ENCODE results near the gene LRRK1. TPM values are rescaled to one million over a fixed set of nuclear protein-coding genes. Genes with fewer than 3 reads are reported as not detected.

Gene LRRK1
- total RNA-seq, 2 experiments from 2014 or later, result 1.0 to 1.1 TPM

GRCh38 chr15:100908466-100908865 is 10.7 kb upstream of the LRRK1 start:
- H3K9me3 Mint-ChIP-seq, result no peaks in the 10 kb centered on the region
- H3K36me3 Mint-ChIP-seq (ENCODE audit: low read depth), result no peaks in the 10 kb centered on the region
- H3K4me1 Mint-ChIP-seq, result no peaks in the 10 kb centered on the region
- no peak overlapping the region for H3K27ac Mint-ChIP-seq
- POLR2A ChIA-PET, result no interaction called here
- no peak for DNase-seq
- H3K27me3 Mint-ChIP-seq, result peaks cover 17% of the 10 kb centered on the region
- no peak overlapping the region for H3K4me3 Mint-ChIP-seq
- CTCF ChIA-PET, result interaction anchor here (2.8 kb wide), 1 partner anchor 9 kb away, joined by 14 read pairs; no protein-coding TSS in a partner anchor

GRCh38 chr15:100909565-100909964 is 9.6 kb upstream of the LRRK1 start:
- Mint-ChIP-seq H3K27ac (no peak overlapping the region), H3K4me1 (no peaks in the 10 kb centered on the region), H3K36me3 (ENCODE audit: low read depth) (no peaks in the 10 kb centered on the region), H3K9me3 (no peaks in the 10 kb centered on the region), H3K27me3 (peaks cover 26% of the 10 kb centered on the region), H3K4me3 (no peak overlapping the region)
- CTCF ChIA-PET, result no interaction called here
- no peak for DNase-seq
- POLR2A ChIA-PET, result no interaction called here

- Mint-ChIP-seq H3K27ac (no peak overlapping the region), H3K27me3 (peaks cover 30% of the 10 kb centered on the region), H3K4me3 (no peak overlapping the region), H3K4me1 (no peaks in the 10 kb centered on the region), H3K9me3 (no peaks in the 10 kb centered on the region), H3K36me3 (ENCODE audit: low read depth) (no peaks in the 10 kb centered on the region)
- no peak for DNase-seq
- POLR2A ChIA-PET, result no interaction called here
- CTCF ChIA-PET, result no interaction called here
These were observed 8.9 kb upstream of the LRRK1 start for GRCh38 chr15:100909989-100910955.

GRCh38 chr15:100911086-100911485 is 8.1 kb upstream of the LRRK1 start:
- CTCF ChIA-PET, result no interaction called here
- POLR2A ChIA-PET, result no interaction called here
- Mint-ChIP-seq H3K4me3 (no peak overlapping the region), H3K36me3 (ENCODE audit: low read depth) (no peaks in the 10 kb centered on the region), H3K9me3 (no peaks in the 10 kb centered on the region), H3K4me1 (no peaks in the 10 kb centered on the region), H3K27me3 (peaks cover 28% of the 10 kb centered on the region), H3K27ac (no peak overlapping the region)
- DNase-seq, result no peak

- H3K36me3 Mint-ChIP-seq (ENCODE audit: low read depth), result no peaks in the 10 kb centered on the region
- peaks cover 47% of the 10 kb centered on the region for H3K27me3 Mint-ChIP-seq
These were observed 5.2 kb upstream of the LRRK1 start for GRCh38 chr15:100913961-100914360.

GRCh38 chr15:100914876-100915275 is 4.3 kb upstream of the LRRK1 start:
- no peak for DNase-seq
- POLR2A ChIA-PET, result no interaction called here
- H3K36me3 Mint-ChIP-seq (ENCODE audit: low read depth), result no peaks in the 10 kb centered on the region
- CTCF ChIA-PET, result interaction anchor here (1.8 to 7.2 kb wide), 2 partner anchors 93 to 565 kb away, joined by 5 to 169 read pairs; no protein-coding TSS in a partner anchor
- H3K27ac Mint-ChIP-seq, result no peak overlapping the region
- no peaks in the 10 kb centered on the region for H3K9me3 Mint-ChIP-seq
- H3K4me3 Mint-ChIP-seq, result no peak overlapping the region
- peaks cover 49% of the 10 kb centered on the region for H3K27me3 Mint-ChIP-seq
- peaks cover 10% of the 10 kb centered on the region for H3K4me1 Mint-ChIP-seq

More at GRCh38 chr15:100913961-100914360, 5.2 kb upstream of the LRRK1 start:
- Mint-ChIP-seq H3K9me3 (no peaks in the 10 kb centered on the region), H3K4me1 (peaks cover 9% of the 10 kb centered on the region), H3K4me3 (no peak overlapping the region), H3K27ac (no peak overlapping the region)
- ChIA-PET CTCF (no interaction called here), POLR2A (no interaction called here)
- no peak for DNase-seq

GRCh38 chr15:100918034-100918689 is 995 bp upstream of the LRRK1 start:
- no peaks in the 10 kb centered on the region for H3K36me3 Mint-ChIP-seq (ENCODE audit: low read depth)
- ChIA-PET POLR2A (interaction anchor here (1.3 to 2.6 kb wide), 2 partner anchors 81 to 90 kb away, joined by 3 to 8 read pairs; no protein-coding TSS in a partner anchor), CTCF (interaction anchor here (0.9 to 7.2 kb wide), 22 partner anchors 9 to 353 kb away, joined by 3 to 169 read pairs (median 4); no protein-coding TSS in a partner anchor)
- peaks cover 70% of the 10 kb centered on the region for H3K27me3 Mint-ChIP-seq
- H3K4me3 Mint-ChIP-seq, result peak overlapping the region; percentile 56
- no peak overlapping the region for H3K27ac Mint-ChIP-seq
- peak; percentile 75 for DNase-seq
- H3K4me1 Mint-ChIP-seq, result peaks cover 27% of the 10 kb centered on the region
- no peaks in the 10 kb centered on the region for H3K9me3 Mint-ChIP-seq

GRCh38 chr15:100919481-100920405 is 586 bp downstream of the LRRK1 start:
- CTCF ChIA-PET, result interaction anchor here (1.2 to 7.2 kb wide), 6 partner anchors 8 to 351 kb away, joined by 3 to 169 read pairs (median 6); no protein-coding TSS in a partner anchor
- Mint-ChIP-seq H3K9me3 (no peaks in the 10 kb centered on the region), H3K27ac (no peak overlapping the region), H3K36me3 (ENCODE audit: low read depth) (no peaks in the 10 kb centered on the region), H3K4me1 (peaks cover 27% of the 10 kb centered on the region), H3K4me3 (peak overlapping the region; percentile 50), H3K27me3 (peaks cover 60% of the 10 kb centered on the region)
- peak; percentile 21 for DNase-seq
- POLR2A ChIA-PET, result interaction anchor here (0.5 kb wide), 1 partner anchor 1620 kb away, joined by 4 read pairs; no protein-coding TSS in a partner anchor

- DNase-seq, result no peak
- H3K27ac Mint-ChIP-seq, result no peak overlapping the region
- CTCF ChIA-PET, result interaction anchor here (7.2 kb wide), 1 partner anchor 87 kb away, joined by 169 read pairs; no protein-coding TSS in a partner anchor
- POLR2A ChIA-PET, result interaction anchor here (0.5 kb wide), 1 partner anchor 1621 kb away, joined by 4 read pairs; no protein-coding TSS in a partner anchor
- H3K27me3 Mint-ChIP-seq, result peaks cover 56% of the 10 kb centered on the region
- no peaks in the 10 kb centered on the region for H3K9me3 Mint-ChIP-seq
- H3K4me3 Mint-ChIP-seq, result peak overlapping the region; percentile 50
- no peaks in the 10 kb centered on the region for H3K36me3 Mint-ChIP-seq (ENCODE audit: low read depth)
- peaks cover 27% of the 10 kb centered on the region for H3K4me1 Mint-ChIP-seq
These were observed 1.5 kb downstream of the LRRK1 start for GRCh38 chr15:100920516-100921135.

GRCh38 chr15:100922192-100923040 is 3.3 kb downstream of the LRRK1 start:
- POLR2A ChIA-PET, result no interaction called here
- no peak overlapping the region for H3K27ac Mint-ChIP-seq
- no peaks in the 10 kb centered on the region for H3K9me3 Mint-ChIP-seq
- no peak overlapping the region for H3K4me3 Mint-ChIP-seq
- CTCF ChIA-PET, result interaction anchor here (1.1 to 7.2 kb wide), 3 partner anchors 86 to 398 kb away, joined by 3 to 169 read pairs (median 5); no protein-coding TSS in a partner anchor
- no peaks in the 10 kb centered on the region for H3K36me3 Mint-ChIP-seq (ENCODE audit: low read depth)
- H3K27me3 Mint-ChIP-seq, result peaks cover 48% of the 10 kb centered on the region
- peaks cover 27% of the 10 kb centered on the region for H3K4me1 Mint-ChIP-seq
- DNase-seq, result no peak

GRCh38 chr15:100923076-100923475 is 3.9 kb downstream of the LRRK1 start:
- no peaks in the 10 kb centered on the region for H3K9me3 Mint-ChIP-seq
- DNase-seq, result no peak
- no peak overlapping the region for H3K4me3 Mint-ChIP-seq
- peaks cover 45% of the 10 kb centered on the region for H3K27me3 Mint-ChIP-seq
- H3K4me1 Mint-ChIP-seq, result peaks cover 25% of the 10 kb centered on the region
- H3K36me3 Mint-ChIP-seq (ENCODE audit: low read depth), result no peaks in the 10 kb centered on the region
- no peak overlapping the region for H3K27ac Mint-ChIP-seq
- POLR2A ChIA-PET, result no interaction called here
- CTCF ChIA-PET, result interaction anchor here (1.4 to 2.0 kb wide), 2 partner anchors 85 to 335 kb away, joined by 3 to 5 read pairs; no protein-coding TSS in a partner anchor

Measured in activated CD4-positive, alpha-beta memory T cell treated with anti-CD3 and anti-CD28 coated beads, Interleukin-2, amount 10 ng/mL, durations not matched to agents 7 days and 5 days (primary cell).